ENCODE data around the gene HACD2. TPM values are rescaled to one million over a fixed set of nuclear protein-coding genes. Genes with fewer than 3 reads are reported as not detected.

The HACD2 gene
- total RNA-seq, 1 donor from 2014 or later = 42.8 TPM

GRCh38 chr3:123597561-123597960, 12.7 kb upstream of the HACD2 start:
- H3K9me3 ChIP-seq = no peaks in the 10 kb centered on the region
- H3K4me1 ChIP-seq = no peaks in the 10 kb centered on the region
- no peak for ATAC-seq
- no peaks in the 10 kb centered on the region for H3K36me3 ChIP-seq
- no peak overlapping the region for H3K27ac ChIP-seq
- H3K4me3 ChIP-seq = no peak overlapping the region
- no peak for DNase-seq
- H3K27me3 ChIP-seq (ENCODE audit: low read depth) = no peaks in the 10 kb centered on the region
- no peak for TF ChIP-seq CTCF (IDR thresholded peaks at IDR 0.05)
- intact Hi-C loops (cut with DNase I) = no loop called here

- H3K9me3 ChIP-seq = peaks cover 6% of the 10 kb centered on the region
- no peak overlapping the region for H3K4me3 ChIP-seq
- no peaks in the 10 kb centered on the region for H3K36me3 ChIP-seq
- H3K27me3 ChIP-seq (ENCODE audit: low read depth) = no peaks in the 10 kb centered on the region
- H3K4me1 ChIP-seq = no peaks in the 10 kb centered on the region
- intact Hi-C loops (cut with DNase I) = no loop called here
- H3K27ac ChIP-seq = no peak overlapping the region
- TF ChIP-seq CTCF (IDR thresholded peaks at IDR 0.05) = no peak
- no peak for DNase-seq
- no peak for ATAC-seq
Observed at GRCh38 chr3:123595396-123596180, 10.7 kb upstream of the HACD2 start.

- Histone ChIP-seq H3K4me3 (no peak overlapping the region), H3K27ac (no peak overlapping the region), H3K4me1 (no peaks in the 10 kb centered on the region), H3K36me3 (no peaks in the 10 kb centered on the region), H3K27me3 (ENCODE audit: low read depth) (no peaks in the 10 kb centered on the region), H3K9me3 (peaks cover 8% of the 10 kb centered on the region)
- DNase-seq (no peak), ATAC-seq (no peak)
- intact Hi-C loops (cut with DNase I) = no loop called here
- TF ChIP-seq CTCF (IDR thresholded peaks at IDR 0.05) = no peak
Observed at GRCh38 chr3:123593381-123593780, 8.5 kb upstream of the HACD2 start.

GRCh38 chr3:123590685-123591450, 6.0 kb upstream of the HACD2 start:
- Histone ChIP-seq H3K27me3 (ENCODE audit: low read depth) (no peaks in the 10 kb centered on the region), H3K27ac (no peak overlapping the region), H3K36me3 (no peaks in the 10 kb centered on the region), H3K9me3 (peaks cover 8% of the 10 kb centered on the region), H3K4me1 (peaks cover 10% of the 10 kb centered on the region), H3K4me3 (no peak overlapping the region)
- ATAC-seq (no peak), DNase-seq (no peak)
- TF ChIP-seq CTCF (IDR thresholded peaks at IDR 0.05) = no peak
- intact Hi-C loops (cut with DNase I) = no loop called here

GRCh38 chr3:123587401-123587800, 2.5 kb upstream of the HACD2 start:
- H3K9me3 ChIP-seq = peaks cover 8% of the 10 kb centered on the region
- DNase-seq (no peak), ATAC-seq (no peak)
- no peaks in the 10 kb centered on the region for H3K36me3 ChIP-seq
- peaks cover 15% of the 10 kb centered on the region for H3K4me1 ChIP-seq
- no peak for TF ChIP-seq CTCF (IDR thresholded peaks at IDR 0.05)
- H3K27me3 ChIP-seq (ENCODE audit: low read depth) = no peaks in the 10 kb centered on the region
- no peak overlapping the region for H3K27ac ChIP-seq
- intact Hi-C loops (cut with DNase I) = no loop called here
- H3K4me3 ChIP-seq = no peak overlapping the region
